ENCODE measurements around the gene ELMO2. TPM values are rescaled to one million over a fixed set of nuclear protein-coding genes. Genes with fewer than 3 reads are reported as not detected.

ELMO2 gene
- 10 to 100 TPM; 25.3 to 31.1 TPM for polyA plus RNA-seq

DNA sequence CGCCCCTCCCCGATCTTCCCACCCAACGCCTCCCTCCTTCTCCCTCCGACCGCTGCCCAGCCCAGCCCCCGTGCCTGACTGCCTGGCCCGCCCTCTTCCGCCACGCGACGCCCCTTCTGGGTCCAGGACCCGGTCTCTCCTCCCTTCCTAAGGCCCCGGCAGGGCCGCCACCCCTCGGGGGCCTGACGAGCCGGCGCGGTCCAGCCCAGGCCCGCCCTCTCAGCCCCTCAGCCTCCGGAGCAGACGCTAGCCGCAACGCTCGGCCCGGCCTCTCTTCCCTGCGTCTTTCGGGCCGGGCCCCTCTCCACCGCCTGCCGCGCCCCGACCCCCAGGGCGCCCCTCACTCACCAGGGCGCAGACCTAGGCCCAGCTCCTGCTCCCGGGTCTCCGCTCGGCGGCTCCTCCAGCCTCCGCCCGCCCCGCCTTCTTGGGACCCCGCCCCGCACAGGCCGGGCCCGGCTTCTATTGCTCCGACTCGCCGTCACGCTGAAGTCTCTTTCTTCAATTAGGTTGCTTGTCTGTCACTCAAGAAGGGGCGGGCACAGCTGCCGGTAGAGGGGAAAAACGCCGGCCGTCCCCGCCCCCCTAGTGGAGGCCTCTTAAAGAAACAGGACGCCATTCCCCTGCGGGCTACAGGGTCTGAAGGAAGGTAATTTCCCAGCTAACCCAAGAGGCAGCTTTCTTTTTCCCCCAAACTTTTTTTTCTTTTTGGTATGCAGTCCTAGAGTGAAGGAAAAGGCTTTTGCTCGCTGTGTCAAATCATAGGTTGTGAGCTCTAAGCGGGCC is at the start of gene ELMO2:
Gene ELMO2, minus strand, starts transcription at position 416 of the 786 bp plus-strand sequence. CDS start 12,133 bp downstream, outside the sequence.
- WGBS, 2 donors: 0 to 1% methylated on average over 42 to 60 of the region's 60 CpGs
- peaks cover 0 to 2% of the 10 kb centered on the region in 2 donors for H3K36me3 ChIP-seq (ENCODE audit: control insufficient read depth in 2 of 2, insufficient read depth in 2 of 2, low read length in 1 of 2)
- H3K9me3 ChIP-seq (ENCODE audit: control insufficient read depth in 2 of 2, insufficient read depth in 1 of 2, low read depth in 1 of 2, low read length in 1 of 2): no peaks in the 10 kb centered on the region
- H3K4me3 ChIP-seq (ENCODE audit: low read depth in 1 of 2, low read length in 2 of 2): peak within 1 kb of the TSS; percentile 77 to 93
- H3K27ac ChIP-seq (ENCODE audit: low read depth in 2 of 2, low read length in 1 of 2): peak within 1 kb of the TSS; percentile 85 to 96
- no peaks in the 10 kb centered on the region for H3K27me3 ChIP-seq (ENCODE audit: control insufficient read depth in 1 of 2, insufficient read depth in 2 of 2, low read length in 2 of 2)
- H3K4me1 ChIP-seq (ENCODE audit: control insufficient read depth in 2 of 2, insufficient read depth in 2 of 2, low read length in 1 of 2): peaks cover 4 to 12% of the 10 kb centered on the region in 2 donors

- Histone ChIP-seq H3K27ac (ENCODE audit: low read depth in 2 of 2, low read length in 1 of 2) (no peak overlapping the region), H3K36me3 (ENCODE audit: control insufficient read depth in 2 of 2, insufficient read depth in 2 of 2, low read length in 1 of 2) (no peaks in the 10 kb centered on the region), H3K9me3 (ENCODE audit: control insufficient read depth in 2 of 2, insufficient read depth in 1 of 2, low read depth in 1 of 2, low read length in 1 of 2) (peaks cover 3 to 6% of the 10 kb centered on the region in 2 donors), H3K27me3 (ENCODE audit: control insufficient read depth in 1 of 2, insufficient read depth in 2 of 2, low read length in 2 of 2) (peaks cover 0 to 8% of the 10 kb centered on the region in 2 donors), H3K4me1 (ENCODE audit: control insufficient read depth in 2 of 2, insufficient read depth in 2 of 2, low read length in 1 of 2) (peaks cover 0 to 4% of the 10 kb centered on the region in 2 donors), H3K4me3 (ENCODE audit: low read depth in 1 of 2, low read length in 2 of 2) (no peak overlapping the region)
- 83 to 88% methylated on average over 2 of the region's 2 CpGs for WGBS, 2 donors
Measured at GRCh38 chr20:46455729-46456128, 49.3 kb upstream of the ELMO2 start.

DNA sequence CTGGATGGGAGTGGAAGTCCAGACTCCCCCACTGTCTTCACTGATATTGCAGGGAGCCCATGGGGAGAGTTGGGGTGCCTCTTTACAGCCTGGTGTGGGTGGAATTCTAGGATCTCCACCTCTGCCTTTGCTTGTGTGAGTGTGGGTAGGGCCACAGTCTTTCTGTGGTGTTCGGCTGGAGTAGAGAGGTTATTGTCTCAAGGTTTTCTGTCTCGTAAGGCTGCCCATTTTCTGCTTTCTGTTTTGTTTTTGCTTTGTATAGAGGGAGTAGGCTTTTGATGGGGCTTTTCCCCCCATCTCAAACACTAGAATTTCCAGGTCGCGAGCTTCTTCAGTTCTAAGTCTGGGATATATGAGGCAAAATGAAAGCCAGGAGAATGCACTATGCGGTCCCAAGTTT is 40.4 kb upstream of the ELMO2 start:
- no peak overlapping the region for H3K27ac ChIP-seq (ENCODE audit: low read depth in 2 of 2, low read length in 1 of 2)
- H3K27me3 ChIP-seq (ENCODE audit: control insufficient read depth in 1 of 2, insufficient read depth in 2 of 2, low read length in 2 of 2): no peaks in the 10 kb centered on the region
- H3K36me3 ChIP-seq (ENCODE audit: control insufficient read depth in 2 of 2, insufficient read depth in 2 of 2, low read length in 1 of 2): no peaks in the 10 kb centered on the region
- no peaks in the 10 kb centered on the region for H3K4me1 ChIP-seq (ENCODE audit: control insufficient read depth in 2 of 2, insufficient read depth in 2 of 2, low read length in 1 of 2)
- peaks cover 0 to 3% of the 10 kb centered on the region in 2 donors for H3K9me3 ChIP-seq (ENCODE audit: control insufficient read depth in 2 of 2, insufficient read depth in 1 of 2, low read depth in 1 of 2, low read length in 1 of 2)
- WGBS, 2 donors: 92 to 95% methylated on average over 5 of the region's 5 CpGs
- H3K4me3 ChIP-seq (ENCODE audit: low read depth in 1 of 2, low read length in 2 of 2): no peak overlapping the region

DNA sequence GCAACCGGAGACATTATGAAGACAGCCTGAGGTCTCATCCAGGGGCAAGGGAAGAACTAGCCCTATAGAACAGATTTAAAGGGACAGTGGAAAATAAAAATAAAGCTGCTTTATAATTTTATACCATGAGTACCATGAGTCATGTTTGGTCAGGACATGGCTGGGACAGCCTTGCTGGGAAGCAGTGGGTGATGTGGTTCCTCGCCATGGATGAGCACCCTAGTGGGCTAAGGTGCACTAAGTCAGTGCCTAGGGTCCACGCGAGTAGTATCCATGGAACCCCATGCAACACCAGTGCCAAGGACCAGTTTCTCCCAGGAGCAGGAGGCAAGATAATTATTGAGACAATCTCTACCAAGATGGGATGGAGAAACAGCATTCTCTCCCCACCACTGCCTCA is 33.4 kb upstream of the ELMO2 start:
- Histone ChIP-seq H3K27me3 (ENCODE audit: control insufficient read depth in 1 of 2, insufficient read depth in 2 of 2, low read length in 2 of 2) (no peaks in the 10 kb centered on the region), H3K4me3 (ENCODE audit: low read depth in 1 of 2, low read length in 2 of 2) (no peak overlapping the region), H3K27ac (ENCODE audit: low read depth in 2 of 2, low read length in 1 of 2) (no peak overlapping the region), H3K4me1 (ENCODE audit: control insufficient read depth in 2 of 2, insufficient read depth in 2 of 2, low read length in 1 of 2) (no peaks in the 10 kb centered on the region), H3K36me3 (ENCODE audit: control insufficient read depth in 2 of 2, insufficient read depth in 2 of 2, low read length in 1 of 2) (no peaks in the 10 kb centered on the region), H3K9me3 (ENCODE audit: control insufficient read depth in 2 of 2, insufficient read depth in 1 of 2, low read depth in 1 of 2, low read length in 1 of 2) (peaks cover 0 to under 1% of the 10 kb centered on the region in 2 donors)
- WGBS, 2 donors: 84 to 86% methylated on average over 4 of the region's 4 CpGs

DNA sequence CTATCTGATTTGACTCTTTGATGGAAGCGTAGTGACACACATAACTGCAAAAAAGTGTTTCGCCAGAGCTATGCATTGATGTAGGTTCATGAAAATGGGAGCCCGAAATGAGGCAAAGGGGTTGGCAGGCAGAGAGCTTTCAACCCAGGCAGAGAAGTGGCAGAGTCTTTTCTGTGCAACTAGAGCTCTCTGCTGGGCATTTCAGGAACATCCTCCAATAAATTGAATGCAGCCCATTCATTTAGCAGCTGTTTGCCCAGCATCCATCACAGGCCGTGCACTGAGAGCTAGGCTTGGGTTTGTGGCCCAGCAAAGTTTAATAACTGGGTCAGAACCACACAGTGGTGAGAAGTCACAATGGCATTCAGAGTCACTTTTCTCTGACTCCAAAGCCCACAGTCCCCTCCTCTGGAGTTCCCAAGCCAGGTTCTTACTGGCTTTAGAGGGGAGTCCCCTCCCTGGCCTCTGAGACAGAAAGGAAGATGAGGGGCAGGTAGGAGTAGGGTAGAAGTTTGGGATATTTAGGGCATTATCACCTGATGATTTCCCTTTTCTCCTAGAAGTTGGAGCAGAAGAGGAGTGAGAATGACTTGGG is 31.8 kb upstream of the ELMO2 start:
- Histone ChIP-seq H3K27me3 (ENCODE audit: control insufficient read depth in 1 of 2, insufficient read depth in 2 of 2, low read length in 2 of 2) (no peaks in the 10 kb centered on the region), H3K4me3 (ENCODE audit: low read depth in 1 of 2, low read length in 2 of 2) (no peak overlapping the region), H3K36me3 (ENCODE audit: control insufficient read depth in 2 of 2, insufficient read depth in 2 of 2, low read length in 1 of 2) (no peaks in the 10 kb centered on the region), H3K9me3 (ENCODE audit: control insufficient read depth in 2 of 2, insufficient read depth in 1 of 2, low read depth in 1 of 2, low read length in 1 of 2) (no peaks in the 10 kb centered on the region), H3K4me1 (ENCODE audit: control insufficient read depth in 2 of 2, insufficient read depth in 2 of 2, low read length in 1 of 2) (no peaks in the 10 kb centered on the region), H3K27ac (ENCODE audit: low read depth in 2 of 2, low read length in 1 of 2) (no peak overlapping the region)
- 64 to 68% methylated on average over 4 of the region's 4 CpGs for WGBS, 2 donors

- H3K27ac ChIP-seq (ENCODE audit: low read depth in 2 of 2, low read length in 1 of 2): no peak overlapping the region
- no peak overlapping the region for H3K4me3 ChIP-seq (ENCODE audit: low read depth in 1 of 2, low read length in 2 of 2)
- H3K9me3 ChIP-seq (ENCODE audit: control insufficient read depth in 2 of 2, insufficient read depth in 1 of 2, low read depth in 1 of 2, low read length in 1 of 2): no peaks in the 10 kb centered on the region
- H3K27me3 ChIP-seq (ENCODE audit: control insufficient read depth in 1 of 2, insufficient read depth in 2 of 2, low read length in 2 of 2): no peaks in the 10 kb centered on the region
- no peaks in the 10 kb centered on the region for H3K36me3 ChIP-seq (ENCODE audit: control insufficient read depth in 2 of 2, insufficient read depth in 2 of 2, low read length in 1 of 2)
- H3K4me1 ChIP-seq (ENCODE audit: control insufficient read depth in 2 of 2, insufficient read depth in 2 of 2, low read length in 1 of 2): no peaks in the 10 kb centered on the region
- 91% methylated on average over 6 of the region's 6 CpGs for WGBS, 2 donors
Measured at GRCh38 chr20:46435146-46435545, 28.7 kb upstream of the ELMO2 start.

GRCh38 chr20:46434597-46434996 is 28.2 kb upstream of the ELMO2 start:
- Histone ChIP-seq H3K27ac (ENCODE audit: low read depth in 2 of 2, low read length in 1 of 2) (no peak overlapping the region), H3K4me3 (ENCODE audit: low read depth in 1 of 2, low read length in 2 of 2) (no peak overlapping the region), H3K36me3 (ENCODE audit: control insufficient read depth in 2 of 2, insufficient read depth in 2 of 2, low read length in 1 of 2) (no peaks in the 10 kb centered on the region), H3K4me1 (ENCODE audit: control insufficient read depth in 2 of 2, insufficient read depth in 2 of 2, low read length in 1 of 2) (no peaks in the 10 kb centered on the region), H3K27me3 (ENCODE audit: control insufficient read depth in 1 of 2, insufficient read depth in 2 of 2, low read length in 2 of 2) (no peaks in the 10 kb centered on the region), H3K9me3 (ENCODE audit: control insufficient read depth in 2 of 2, insufficient read depth in 1 of 2, low read depth in 1 of 2, low read length in 1 of 2) (no peaks in the 10 kb centered on the region)

- WGBS, 2 donors: 66 to 80% methylated on average over 8 of the region's 8 CpGs
- Histone ChIP-seq H3K9me3 (ENCODE audit: control insufficient read depth in 2 of 2, insufficient read depth in 1 of 2, low read depth in 1 of 2, low read length in 1 of 2) (no peaks in the 10 kb centered on the region), H3K27ac (ENCODE audit: low read depth in 2 of 2, low read length in 1 of 2) (no peak overlapping the region), H3K27me3 (ENCODE audit: control insufficient read depth in 1 of 2, insufficient read depth in 2 of 2, low read length in 2 of 2) (no peaks in the 10 kb centered on the region), H3K36me3 (ENCODE audit: control insufficient read depth in 2 of 2, insufficient read depth in 2 of 2, low read length in 1 of 2) (no peaks in the 10 kb centered on the region), H3K4me3 (ENCODE audit: low read depth in 1 of 2, low read length in 2 of 2) (no peak overlapping the region), H3K4me1 (ENCODE audit: control insufficient read depth in 2 of 2, insufficient read depth in 2 of 2, low read length in 1 of 2) (no peaks in the 10 kb centered on the region)
Measured at GRCh38 chr20:46433051-46433450, 26.6 kb upstream of the ELMO2 start.

GRCh38 chr20:46430921-46431712 is 24.7 kb upstream of the ELMO2 start:
- Histone ChIP-seq H3K4me3 (ENCODE audit: low read depth in 1 of 2, low read length in 2 of 2) (no peak overlapping the region), H3K36me3 (ENCODE audit: control insufficient read depth in 2 of 2, insufficient read depth in 2 of 2, low read length in 1 of 2) (no peaks in the 10 kb centered on the region), H3K27me3 (ENCODE audit: control insufficient read depth in 1 of 2, insufficient read depth in 2 of 2, low read length in 2 of 2) (peaks cover 0 to 3% of the 10 kb centered on the region in 2 donors), H3K9me3 (ENCODE audit: control insufficient read depth in 2 of 2, insufficient read depth in 1 of 2, low read depth in 1 of 2, low read length in 1 of 2) (no peaks in the 10 kb centered on the region), H3K4me1 (ENCODE audit: control insufficient read depth in 2 of 2, insufficient read depth in 2 of 2, low read length in 1 of 2) (no peaks in the 10 kb centered on the region), H3K27ac (ENCODE audit: low read depth in 2 of 2, low read length in 1 of 2) (no peak overlapping the region)
- 81 to 82% methylated on average over 15 of the region's 15 CpGs for WGBS, 2 donors
